ENCODE data around the gene TMEM187.
A peak's percentile ranks its signal among the peaks of the same experiment; 100 is the strongest.

The TMEM187 gene

DNA sequence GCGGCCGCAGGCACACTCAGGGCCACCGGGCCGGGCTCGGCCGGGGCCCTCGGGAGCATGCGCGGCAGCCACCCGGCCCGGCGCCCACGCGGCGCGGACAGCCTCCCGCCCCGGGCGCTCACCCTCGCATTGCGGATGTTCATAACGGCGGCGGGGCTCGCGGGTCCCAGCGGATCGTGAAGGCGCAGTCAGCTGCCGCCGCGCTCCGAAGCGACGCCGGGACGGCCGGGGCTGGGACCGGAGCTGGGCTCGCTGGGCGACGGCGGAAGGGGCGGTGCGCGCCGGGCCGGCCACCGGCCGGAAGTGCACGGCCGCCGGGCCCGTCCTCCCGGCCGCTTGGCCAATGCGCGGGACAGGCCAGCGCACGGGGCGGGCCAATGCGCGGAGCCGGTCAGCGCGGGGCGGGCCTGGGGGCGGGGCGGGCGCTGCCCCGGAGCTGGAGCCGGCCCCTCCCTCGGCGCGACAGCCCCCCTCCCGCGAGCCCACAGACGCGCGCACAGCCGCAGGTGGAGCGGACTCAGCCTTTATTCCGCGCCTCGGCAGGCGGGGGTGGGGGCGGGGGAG, 37.7 kb upstream of the TMEM187 start, which contains the start of gene NAA10:
NAA10 (minus strand) TSS at position 276 of the 564 bp plus-strand sequence; CDS start at position 143, 133 bp downstream.
- DNase-seq (ENCODE audit: low read depth in 2 of 2, low spot score in 1 of 2): peak in 1 of 2 donors; percentile 55

DNA sequence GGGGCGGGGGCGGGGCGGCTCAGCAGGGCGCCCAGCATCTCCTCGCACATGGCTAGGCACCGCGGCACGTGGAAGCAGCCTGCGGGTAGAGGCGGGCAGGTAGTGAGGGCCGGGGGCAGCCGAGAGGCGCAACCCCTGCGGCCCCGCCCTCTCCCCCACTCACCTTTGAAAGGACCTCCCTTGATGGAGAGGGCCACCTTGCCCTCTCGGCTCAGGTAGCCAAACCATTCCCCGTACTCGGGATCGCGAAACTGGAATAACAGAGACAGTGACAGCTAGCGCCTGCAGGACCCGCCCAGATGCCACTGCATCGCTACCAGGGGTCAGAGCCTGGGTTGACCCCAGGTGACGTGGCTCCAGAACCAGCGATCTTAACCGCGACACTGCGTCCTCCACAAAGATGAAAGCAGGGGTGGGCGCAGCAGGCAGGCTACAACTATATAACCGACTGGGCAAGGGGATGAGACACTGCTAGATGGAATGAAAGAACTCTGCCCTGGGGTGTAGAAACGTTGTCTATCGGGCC, 37.2 kb upstream of the TMEM187 start:
- DNase-seq (ENCODE audit: low read depth in 2 of 2, low spot score in 1 of 2): no peak

- no peak for DNase-seq (ENCODE audit: low read depth in 2 of 2, low spot score in 1 of 2)
Observed at GRCh38 chrX:153937056-153937455, 35.5 kb upstream of the TMEM187 start.

DNA sequence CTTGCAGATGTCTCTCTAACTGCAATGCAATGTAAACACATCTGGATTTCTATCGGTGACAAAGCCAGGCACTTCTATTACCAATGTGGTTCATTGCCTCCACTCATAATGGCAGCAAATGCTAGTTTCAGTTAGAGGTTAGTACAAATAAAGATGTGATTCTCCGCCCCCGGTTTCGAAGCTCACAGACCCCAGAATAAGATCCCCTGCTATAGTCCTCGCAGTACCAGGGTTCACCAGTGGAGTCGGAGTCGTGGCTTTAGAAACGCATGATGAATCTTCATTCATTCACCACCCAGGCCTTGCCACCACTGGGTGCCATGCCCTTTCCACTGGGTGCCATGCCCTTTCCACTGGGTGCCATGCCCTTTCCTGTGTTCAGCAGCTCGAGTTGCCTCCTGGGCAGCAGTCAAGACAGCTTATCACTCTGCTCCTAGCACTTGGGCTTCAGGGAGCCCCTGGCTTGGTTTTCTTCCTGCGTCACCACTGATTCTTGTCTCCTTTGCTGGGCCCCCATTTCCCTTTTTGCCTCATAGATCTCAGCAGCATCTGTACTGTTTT, 34.2 kb upstream of the TMEM187 start:
- DNase-seq (ENCODE audit: low read depth in 2 of 2, low spot score in 1 of 2): no peak

- DNase-seq (ENCODE audit: low read depth in 2 of 2, low spot score in 1 of 2): no peak
Observed at GRCh38 chrX:153939573-153939972, 33.0 kb upstream of the TMEM187 start.

DNA sequence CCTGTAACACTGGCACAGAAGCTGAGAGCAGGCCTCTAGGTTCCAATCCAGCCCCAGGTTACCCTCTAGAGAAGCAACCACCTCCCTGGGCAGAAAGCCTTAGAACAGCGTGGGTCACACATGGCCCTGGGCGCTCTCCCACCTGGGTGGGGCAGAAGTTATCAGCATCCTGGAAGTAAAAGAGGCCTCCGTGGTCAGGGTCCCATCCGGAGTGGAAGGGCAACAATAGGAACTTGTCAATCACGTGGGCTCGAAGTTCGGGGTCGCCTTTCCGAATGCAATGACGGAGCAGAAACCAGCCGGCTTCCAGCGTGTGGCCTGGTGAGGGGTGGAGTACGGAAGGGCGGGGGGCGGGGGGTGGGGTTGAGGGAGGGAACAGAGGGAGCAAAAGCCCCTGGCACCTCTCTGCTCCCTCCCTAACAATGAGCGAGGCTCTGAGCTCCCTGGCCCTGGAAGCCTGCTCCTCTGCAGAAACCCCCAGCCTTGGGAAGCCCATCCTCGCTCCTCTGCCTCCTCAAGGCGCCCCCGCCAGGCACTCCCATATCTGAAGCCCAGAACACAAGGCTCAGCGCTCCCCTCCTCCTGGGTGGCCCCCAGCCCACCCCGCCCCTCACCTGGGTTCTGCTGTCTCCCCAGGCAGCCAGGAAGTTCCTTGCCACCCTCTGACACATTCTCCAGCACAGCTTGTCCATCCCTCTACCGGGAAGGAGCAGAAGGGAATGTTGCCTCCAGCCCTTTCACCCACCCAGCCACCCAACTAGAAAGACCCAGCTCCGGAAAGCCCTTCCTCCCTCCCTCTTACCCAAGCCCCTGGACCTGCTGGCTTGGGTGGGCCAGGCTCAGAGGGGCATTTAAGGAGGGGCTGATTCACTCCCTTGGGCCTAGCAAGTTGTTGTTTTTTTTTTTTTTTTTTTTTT, 31.0 kb upstream of the TMEM187 start:
- no peak for DNase-seq (ENCODE audit: low read depth in 2 of 2, low spot score in 1 of 2)

GRCh38 chrX:153944140-153944799, 28.3 kb upstream of the TMEM187 start, which contains the start of gene RENBP:
Gene RENBP, minus strand, starts transcription at chrX:153944643. Its CDS starts 33 bp downstream, at chrX:153944610.
- DNase-seq (ENCODE audit: low read depth in 2 of 2, low spot score in 1 of 2): no peak

- DNase-seq (ENCODE audit: low read depth in 2 of 2, low spot score in 1 of 2): no peak
Observed at GRCh38 chrX:153944800-153945150, 27.8 kb upstream of the TMEM187 start.

- DNase-seq (ENCODE audit: low read depth in 2 of 2, low spot score in 1 of 2): no peak
Observed at GRCh38 chrX:153945956-153946943, 26.3 kb upstream of the TMEM187 start.

- peak in 1 of 2 donors; percentile 52 for DNase-seq (ENCODE audit: low read depth in 2 of 2, low spot score in 1 of 2)
Observed at GRCh38 chrX:153947009-153947769, 25.4 kb upstream of the TMEM187 start.

DNA sequence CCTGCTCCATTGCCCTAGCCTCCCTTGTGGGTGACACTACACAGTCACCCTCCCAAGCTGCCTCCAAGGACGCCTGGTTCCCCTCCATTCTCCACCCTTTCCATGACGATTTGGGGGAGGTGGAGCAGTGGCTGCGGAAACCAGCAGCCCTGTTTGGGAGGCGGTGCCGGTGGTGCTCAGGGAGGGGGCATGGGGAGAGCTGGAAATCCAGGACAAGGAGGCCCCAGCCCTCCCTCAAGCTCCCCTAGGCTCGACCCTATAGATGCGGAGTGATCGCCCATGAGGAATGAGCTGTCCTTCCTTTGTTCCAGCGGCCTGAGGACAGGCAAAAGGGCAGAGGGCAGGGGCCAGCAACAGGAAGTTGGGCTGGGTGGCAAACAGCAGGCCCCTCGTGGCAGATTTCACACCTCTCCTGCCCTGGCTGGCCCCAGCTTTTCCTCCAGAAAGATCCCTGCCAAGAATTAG, 24.5 kb upstream of the TMEM187 start:
- no peak for DNase-seq (ENCODE audit: low read depth in 2 of 2, low spot score in 1 of 2)

DNA sequence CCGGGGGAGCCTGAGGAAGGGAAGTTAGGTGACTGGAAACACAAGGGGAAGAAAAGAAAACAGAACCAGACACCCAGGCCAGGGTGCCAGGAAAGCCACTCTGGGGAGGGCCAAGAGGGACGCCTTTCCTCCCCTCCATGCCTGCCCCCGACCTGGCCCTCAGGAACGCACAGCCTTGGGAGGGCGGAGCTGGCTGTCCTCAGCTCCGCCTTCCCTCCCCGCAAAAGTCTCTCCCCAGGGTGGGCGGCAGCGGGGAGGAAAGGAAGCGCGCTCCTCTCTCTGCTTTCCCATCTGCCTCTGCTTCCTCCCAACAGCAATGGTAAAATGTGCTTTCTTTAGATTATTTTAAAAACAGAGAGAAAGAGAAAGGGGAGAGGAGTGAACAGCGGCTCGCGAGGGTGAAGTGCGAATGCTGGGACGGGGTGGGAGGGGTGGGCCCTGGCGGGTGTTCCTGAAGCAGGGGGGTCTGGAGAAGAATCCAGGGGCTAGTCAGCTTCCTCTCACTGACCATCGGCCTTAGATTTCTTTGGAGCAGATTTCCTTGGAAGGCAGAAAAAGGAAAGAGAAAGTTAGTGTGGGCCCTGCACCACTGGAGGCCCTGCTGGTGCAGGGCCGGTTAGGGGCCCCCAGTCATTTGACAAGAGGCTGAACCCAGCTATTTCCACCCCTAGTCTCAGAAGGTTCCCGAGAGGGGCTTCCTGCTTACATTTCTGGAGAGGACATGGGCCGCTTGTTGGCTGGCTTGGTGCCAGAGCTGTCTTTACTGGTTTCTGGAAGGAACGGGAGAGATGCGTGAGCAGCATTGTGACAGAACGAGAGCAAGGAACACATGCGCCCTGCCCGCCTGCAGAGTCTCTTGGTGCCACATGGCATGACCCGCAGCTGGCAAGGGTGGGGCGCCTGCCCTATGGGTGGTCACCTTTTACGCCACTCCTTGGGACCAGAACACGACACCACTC, 23.4 kb upstream of the TMEM187 start:
- DNase-seq (ENCODE audit: low read depth in 2 of 2, low spot score in 1 of 2): no peak

- no peak for DNase-seq (ENCODE audit: low read depth in 2 of 2, low spot score in 1 of 2)
Observed at GRCh38 chrX:153950127-153950526, 22.4 kb upstream of the TMEM187 start.

- no peak for DNase-seq (ENCODE audit: low read depth in 2 of 2, low spot score in 1 of 2)
Observed at GRCh38 chrX:153951683-153952372, 20.7 kb upstream of the TMEM187 start.

DNA sequence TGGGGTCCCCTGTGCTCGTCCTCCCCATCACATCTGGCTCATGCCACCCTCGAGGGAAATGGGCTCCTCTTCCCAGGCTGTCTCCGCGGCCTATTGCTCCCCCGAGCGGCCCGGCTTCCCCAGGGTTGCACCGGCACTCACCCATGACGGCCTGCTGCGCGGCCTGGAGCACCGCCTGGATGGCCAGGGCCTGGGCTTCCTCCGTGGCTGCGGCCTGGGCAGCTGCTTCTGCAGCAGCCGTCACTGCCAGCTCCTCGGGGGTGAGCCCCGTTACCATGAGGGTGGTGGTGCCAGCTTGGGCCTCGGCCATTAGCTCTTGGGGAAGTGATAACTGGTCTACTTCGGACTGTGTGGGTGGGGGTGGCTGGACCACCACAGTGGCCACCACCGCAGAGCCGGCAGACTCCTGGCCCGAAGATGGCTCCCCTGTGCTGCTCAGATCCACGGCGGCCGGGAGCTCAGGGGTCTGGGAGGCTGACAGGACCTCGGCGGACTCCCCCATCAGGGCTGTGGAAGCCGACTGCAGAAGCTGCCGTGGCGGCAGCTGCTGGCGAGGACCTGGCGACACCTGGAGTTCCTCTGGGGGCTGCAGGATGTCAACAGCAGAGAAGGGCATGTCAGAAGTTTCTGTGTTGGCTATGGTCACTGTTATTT, 20.1 kb upstream of the TMEM187 start:
- DNase-seq (ENCODE audit: low read depth in 2 of 2, low spot score in 1 of 2): no peak

DNA sequence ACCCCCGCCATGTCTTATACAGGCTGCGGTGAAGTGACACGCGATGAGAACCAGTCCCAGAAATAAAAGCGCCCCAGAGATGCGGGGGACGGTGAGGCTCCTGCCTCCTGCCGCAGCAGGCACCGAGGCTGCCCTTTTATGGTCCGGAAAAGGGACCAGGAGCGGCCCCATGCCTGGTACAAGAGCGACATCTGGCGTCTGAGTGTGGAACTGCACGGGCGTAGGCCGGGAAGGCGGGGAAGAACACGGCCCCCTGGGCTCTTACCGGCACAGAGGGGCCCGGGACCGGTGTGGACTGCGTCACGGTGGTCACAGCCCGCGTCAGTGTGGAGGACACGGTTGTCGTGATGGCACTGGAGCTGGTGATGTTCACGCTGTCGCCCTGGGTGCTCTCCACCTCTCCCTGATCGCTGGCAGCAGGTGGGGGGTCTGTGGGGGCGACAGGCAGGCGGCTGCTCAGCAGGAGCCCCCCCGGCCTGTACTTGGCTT, 19.2 kb upstream of the TMEM187 start:
- peak; percentile 49 to 58 for DNase-seq (ENCODE audit: low read depth in 2 of 2, low spot score in 1 of 2)

All from stimulated activated CD8-positive, alpha-beta memory T cell treated with anti-CD3 and anti-CD28 coated beads, Interleukin-4, amount 100 ng/mL, for 4 hours (primary cell).